ENCODE data around the gene TTC34.

DNA sequence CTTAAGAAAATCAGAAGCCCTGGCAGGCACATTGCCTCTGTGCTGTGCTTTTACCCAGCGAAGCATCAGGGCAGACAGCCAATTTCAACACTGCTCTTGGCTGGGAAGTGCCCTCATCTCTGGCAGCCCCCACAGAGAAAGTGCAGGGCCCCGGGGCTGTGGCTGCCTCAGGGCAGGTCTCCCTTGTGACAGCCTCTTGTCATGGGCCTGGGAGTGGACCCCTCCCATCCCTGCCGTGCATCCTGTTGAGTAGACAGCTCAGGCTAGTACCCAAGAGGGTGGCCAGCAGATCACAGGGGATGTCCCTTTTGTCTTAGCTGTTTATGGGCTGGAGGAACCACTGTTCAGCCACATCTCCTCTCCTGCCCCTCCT is 23.3 kb downstream of the TTC34 start:
- TF ChIP-seq, protein P1, sequence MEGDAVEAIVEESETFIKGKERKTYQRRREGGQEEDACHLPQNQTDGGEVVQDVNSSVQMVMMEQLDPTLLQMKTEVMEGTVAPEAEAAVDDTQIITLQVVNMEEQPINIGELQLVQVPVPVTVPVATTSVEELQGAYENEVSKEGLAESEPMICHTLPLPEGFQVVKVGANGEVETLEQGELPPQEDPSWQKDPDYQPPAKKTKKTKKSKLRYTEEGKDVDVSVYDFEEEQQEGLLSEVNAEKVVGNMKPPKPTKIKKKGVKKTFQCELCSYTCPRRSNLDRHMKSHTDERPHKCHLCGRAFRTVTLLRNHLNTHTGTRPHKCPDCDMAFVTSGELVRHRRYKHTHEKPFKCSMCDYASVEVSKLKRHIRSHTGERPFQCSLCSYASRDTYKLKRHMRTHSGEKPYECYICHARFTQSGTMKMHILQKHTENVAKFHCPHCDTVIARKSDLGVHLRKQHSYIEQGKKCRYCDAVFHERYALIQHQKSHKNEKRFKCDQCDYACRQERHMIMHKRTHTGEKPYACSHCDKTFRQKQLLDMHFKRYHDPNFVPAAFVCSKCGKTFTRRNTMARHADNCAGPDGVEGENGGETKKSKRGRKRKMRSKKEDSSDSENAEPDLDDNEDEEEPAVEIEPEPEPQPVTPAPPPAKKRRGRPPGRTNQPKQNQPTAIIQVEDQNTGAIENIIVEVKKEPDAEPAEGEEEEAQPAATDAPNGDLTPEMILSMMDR (IDR thresholded peaks at IDR 0.05; ENCODE audit: insufficient read depth, low read length, poor library complexity, severe bottlenecking) = no peak
- no peak for TF ChIP-seq EZH2phosphoT487 (conservative IDR thresholded peaks at IDR 0.05; ENCODE audit: low read length)

Measured in SU-DHL-6 (cell line).